IMR-90 (cell line): Measurements from ENCODE around the gene SLC46A2. TPM values are rescaled to one million over a fixed set of nuclear protein-coding genes. Genes with fewer than 3 reads are reported as not detected.

Source experiments
- ATAC-seq: fragments of 200-7000 bp; cut with Tn5 transposase; 2 replicates; pipeline ENCODE4 v1.9.1; 2020; ENCODE audit warnings: low read depth, mild to moderate bottlenecking, moderate library complexity
- BruUV-seq: library from RNA; stranded (reverse); fragments of 400-500 nt; replicated peaks from 2 replicates; lab custom pipeline; 2021; lab: Mats Ljungman, UMichigan
- CTCF ChIA-PET: fragments of 300-600 bp; formaldehyde crosslinking; extraction: SDS; loops from one replicate; lab custom pipeline; 2021; ENCODE audit warnings: antibody characterized with exemption; lab: Yijun Ruan, JAX
- POLR2A ChIA-PET: fragments of 300-600 bp; sonication (Branson Sonifier 250); formaldehyde crosslinking; loops from one replicate; lab custom pipeline; 2022; ENCODE audit warnings: antibody characterized with exemption; ENCODE audit not compliant: unreplicated experiment; lab: Charles Lee
- DNase-seq: peaks from one replicate; pipeline ENCODE4 v3.0.0; 2013
- H2AFZ ChIP-seq: replicated peaks from 2 replicates; pipeline ENCODE3; 2013; ENCODE audit warnings: low read length, mild to moderate bottlenecking; ENCODE audit not compliant: poor library complexity
- H2AK5ac ChIP-seq: 2 replicates; pipeline ENCODE4 v1.6.1; 2013; ENCODE audit warnings: low read depth, low read length, inconsistent platforms
- H2AK9ac ChIP-seq: replicated peaks from 2 replicates; pipeline ENCODE3; 2013; ENCODE audit warnings: mild to moderate bottlenecking, low read depth, low read length, moderate library complexity; ENCODE audit not compliant: poor library complexity
- H2BK120ac ChIP-seq: 2 replicates; pipeline ENCODE4 v1.6.1; 2013; ENCODE audit warnings: low read depth, low read length, inconsistent platforms
- H2BK15ac ChIP-seq: 3 replicates; pipeline ENCODE4 v1.6.1; 2013; ENCODE audit warnings: low read depth, low read length, inconsistent platforms
- H2BK20ac ChIP-seq: 2 replicates; pipeline ENCODE4 v1.6.1; 2013; ENCODE audit warnings: low read depth, mild to moderate bottlenecking, inconsistent platforms, low read length, moderate library complexity
- H2BK5ac ChIP-seq: 2 replicates; pipeline ENCODE4 v1.6.1; 2013; ENCODE audit warnings: mild to moderate bottlenecking, low read depth, low read length, inconsistent platforms; ENCODE audit not compliant: poor library complexity, severe bottlenecking
- H3K14ac ChIP-seq: replicated peaks from 2 replicates; pipeline ENCODE4 v1.6.1; 2013; ENCODE audit warnings: low read depth, low read length, inconsistent platforms
- H3K18ac ChIP-seq: 2 replicates; pipeline ENCODE4 v1.6.1; 2013; ENCODE audit warnings: low read depth, low read length, control low read depth
- H3K23ac ChIP-seq: 2 replicates; pipeline ENCODE4 v1.6.1; 2013; ENCODE audit warnings: low read depth, low read length, inconsistent platforms
- H3K27ac ChIP-seq: 2 replicates; pipeline ENCODE4 v1.5.1; 2013; ENCODE audit warnings: mild to moderate bottlenecking, control low read depth, low read length; ENCODE audit not compliant: insufficient read depth
- H3K27me3 ChIP-seq: 2 replicates; pipeline ENCODE4 v1.6.1; 2013; ENCODE audit warnings: low read length; ENCODE audit not compliant: control insufficient read depth, insufficient read depth
- H3K36me3 ChIP-seq: 2 replicates; pipeline ENCODE4 v1.6.1; 2013; ENCODE audit warnings: low read length, mixed read lengths; ENCODE audit not compliant: control insufficient read depth, insufficient read depth
- H3K4ac ChIP-seq: 2 replicates; pipeline ENCODE4 v1.6.1; 2013; ENCODE audit warnings: low read depth, low read length, inconsistent platforms
- H3K4me1 ChIP-seq: 2 replicates; pipeline ENCODE4 v1.6.1; 2013; ENCODE audit warnings: low read length, mixed read lengths; ENCODE audit not compliant: control insufficient read depth, insufficient read depth
- H3K4me2 ChIP-seq: 2 replicates; pipeline ENCODE4 v1.6.1; 2013; ENCODE audit warnings: low read depth, mild to moderate bottlenecking, control low read depth, low read length, moderate library complexity
- H3K4me3 ChIP-seq: 2 replicates; pipeline ENCODE4 v1.5.1; 2013; ENCODE audit warnings: low read depth, mild to moderate bottlenecking, control low read depth, low read length, moderate library complexity; ENCODE audit not compliant: insufficient read depth
- H3K56ac ChIP-seq: 2 replicates; pipeline ENCODE4 v1.6.1; 2013; ENCODE audit warnings: low read length, inconsistent platforms; ENCODE audit not compliant: insufficient read depth; ENCODE audit errors: extremely low read depth
- H3K79me1 ChIP-seq, 2 experiments: 2 replicates each; pipeline ENCODE4 v1.6.1; 2013; ENCODE audit warnings: low read length in 2 of 2, inconsistent platforms in 1 of 2, low read depth in 1 of 2
- H3K9ac ChIP-seq: 2 replicates; pipeline ENCODE4 v1.6.1; 2013; ENCODE audit warnings: low read depth, low read length, control low read depth
- H3K9me1 ChIP-seq: 2 replicates; pipeline ENCODE4 v1.6.1; 2013; ENCODE audit warnings: low read length, inconsistent platforms; ENCODE audit not compliant: insufficient read depth
- H3K9me3 ChIP-seq: 2 replicates; pipeline ENCODE4 v1.6.1; 2013; ENCODE audit warnings: low read length; ENCODE audit not compliant: control insufficient read depth, insufficient read depth
- H4K20me1 ChIP-seq: 2 replicates; pipeline ENCODE4 v1.6.1; 2013; ENCODE audit warnings: low read length, inconsistent platforms; ENCODE audit not compliant: insufficient read depth
- H4K5ac ChIP-seq: 2 replicates; pipeline ENCODE4 v1.6.1; 2013; ENCODE audit warnings: mild to moderate bottlenecking, low read depth, low read length, control low read depth
- H4K8ac ChIP-seq, 2 experiments: 2 replicates each; pipeline ENCODE4 v1.6.1; 2013; ENCODE audit warnings: low read depth in 2 of 2, low read length in 2 of 2, control low read depth in 1 of 2, inconsistent platforms in 1 of 2
- H4K91ac ChIP-seq: 2 replicates; pipeline ENCODE4 v1.6.1; 2013; ENCODE audit warnings: low read depth, low read length, inconsistent platforms; ENCODE audit not compliant: insufficient read depth
- BHLHE40 ChIP-seq: fragments of 150-350 bp; IDR thresholded peaks from 2 replicates; pipeline ENCODE4 v1.6.1; 2016; ENCODE audit warnings: mild to moderate bottlenecking, low read depth, low read length
- CTCF ChIP-seq: conservative IDR thresholded peaks from 2 replicates; pipeline ENCODE4 v1.5.1; 2012; ENCODE audit warnings: mild to moderate bottlenecking, low read depth, low read length, improper control_type of control experiment
- ELK1 ChIP-seq: fragments of 150-350 bp; IDR thresholded peaks from 2 replicates; pipeline ENCODE4 v1.6.1; 2016; ENCODE audit warnings: low read depth, mild to moderate bottlenecking, low read length, moderate library complexity, borderline replicate concordance
- FOS ChIP-seq: fragments of 150-350 bp; IDR thresholded peaks from 2 replicates; pipeline ENCODE4 v1.6.1; 2016; ENCODE audit warnings: low read depth, low read length
- MAFK ChIP-seq: IDR thresholded peaks from 2 replicates; pipeline ENCODE4 v1.6.1; 2012; ENCODE audit warnings: low read depth, low read length, improper control_type of control experiment
- MAZ ChIP-seq: IDR thresholded peaks from 2 replicates; pipeline ENCODE4 v1.6.1; 2012; ENCODE audit warnings: low read depth, mild to moderate bottlenecking, low read length, improper control_type of control experiment, moderate library complexity, borderline replicate concordance
- MXI1 ChIP-seq: IDR thresholded peaks from 2 replicates; pipeline ENCODE4 v1.6.1; 2012; ENCODE audit warnings: low read depth, mild to moderate bottlenecking, low read length, moderate library complexity, borderline replicate concordance
- NFE2L2 ChIP-seq: fragments of 150-350 bp; IDR thresholded peaks from 2 replicates; pipeline ENCODE4 v1.6.1; 2016; ENCODE audit warnings: low read depth, mild to moderate bottlenecking, low read length
- POLR2A ChIP-seq: IDR thresholded peaks from 2 replicates; pipeline ENCODE4 v1.6.1; 2012; ENCODE audit warnings: mild to moderate bottlenecking, low read depth, low read length
- SMC3 ChIP-seq: fragments of 150-350 bp; IDR thresholded peaks from 2 replicates; pipeline ENCODE4 v1.6.1; 2016; ENCODE audit warnings: low read depth, mild to moderate bottlenecking, antibody characterized with exemption, low read length, moderate library complexity
- WGBS, 2 experiments: methylation state at CpG; one replicate each; pipeline versions ENCODE4 v1.1.5 to v1.1.7; 2013; ENCODE audit warnings: missing lambda C conversion rate in 2 of 2; ENCODE audit not compliant: insufficient read length in 1 of 2; ENCODE audit errors: extremely low coverage in 2 of 2; 5-methylcytosine and 5-hydroxymethylcytosine counted together
- dilution Hi-C: fragments of 300-500 bp; cut with HindIII; formaldehyde crosslinking; loops from one replicate; pipeline ENCODE4 v1.14.3; 2018; ENCODE audit warnings: low sequenced_read_pairs; ENCODE audit not compliant: unreplicated experiment
- in situ Hi-C: fragments of 300-500 bp; cut with MboI; formaldehyde crosslinking; loops from 3 replicates; pipeline ENCODE4 v1.14.3; 2019; ENCODE audit warnings: low sequenced_read_pairs, inconsistent platforms, mixed read lengths
- intact Hi-C: fragments of 100-400 bp; cut with micrococcal nuclease; formaldehyde crosslinking; loops from 2 replicates; pipeline ENCODE4 v1.10.0; 2022
- polyA plus RNA-seq, 3 experiments: library from polyadenylated mRNA; depleted of rRNA; stranded (reverse); fragments of >200 nt; gene quantifications; 2 replicates each; pipeline ENCODE4 v1.2.3, GENCODE V29; 2012; ENCODE audit warnings: low replicate concordance in 1 of 3
- total RNA-seq: library from RNA; depleted of rRNA; stranded (reverse); fragments of >200 nt; gene quantifications from 2 replicates; pipeline ENCODE4 v1.2.3, GENCODE V29; 2012

SLC46A2 gene
- total and polyA plus RNA-seq, 2 of the 4 experiments (the other 2 are of a cell fraction), result not detected

GRCh38 chr9:112892981-112893380, 2.3 kb upstream of the SLC46A2 start:
- peaks cover 40% of the 10 kb centered on the region for H3K27me3 ChIP-seq
- ChIA-PET CTCF (interaction anchor here (1.8 kb wide), 1 partner anchor 10 kb away, joined by 8 read pairs; no protein-coding TSS in a partner anchor), POLR2A (no interaction called here)
- DNase-seq (no peak), ATAC-seq (no peak)
- H4K20me1 ChIP-seq, result no peaks in the 10 kb centered on the region
- dilution Hi-C loops, result no loop called here
- H3K23ac ChIP-seq, result no peak overlapping the region
- no peak for TF ChIP-seq BHLHE40
- no peak for TF ChIP-seq SMC3
- no peak for TF ChIP-seq CTCF
- TF ChIP-seq MAFK, result no peak
- no peak for TF ChIP-seq POLR2A
- TF ChIP-seq NFE2L2, result no peak
- no peak for TF ChIP-seq MAZ
- TF ChIP-seq ELK1, result no peak
- TF ChIP-seq MXI1, result no peak
- TF ChIP-seq FOS, result no peak
- no TSS peak for BruUV-seq
- no peaks in the 10 kb centered on the region for H3K36me3 ChIP-seq
- H2BK5ac ChIP-seq, result no peak overlapping the region
- no peak overlapping the region for H3K14ac ChIP-seq
- no peak overlapping the region for H2BK120ac ChIP-seq
- no peak overlapping the region for H3K4ac ChIP-seq
- in situ Hi-C loops, result no loop called here
- no peak overlapping the region for H4K91ac ChIP-seq
- H3K9ac ChIP-seq, result no peak overlapping the region
- no peak overlapping the region for H3K18ac ChIP-seq
- H3K9me3 ChIP-seq, result no peaks in the 10 kb centered on the region
- H3K4me3 ChIP-seq, result no peak overlapping the region
- H2BK15ac ChIP-seq, result no peak overlapping the region
- WGBS, 2 experiments, result no CpG with 5 or more reads among the region's 2 CpGs
- no peak overlapping the region for H3K27ac ChIP-seq
- no peak overlapping the region for H4K5ac ChIP-seq
- no peak overlapping the region for H2BK20ac ChIP-seq
- H3K9me1 ChIP-seq, result no peaks in the 10 kb centered on the region
- H3K79me1 ChIP-seq, result no peaks in the 10 kb centered on the region
- H2AK9ac ChIP-seq, result no peak overlapping the region
- H2AK5ac ChIP-seq, result no peak overlapping the region
- no peak overlapping the region for H2AFZ ChIP-seq
- no peak overlapping the region for H4K8ac ChIP-seq
- intact Hi-C loops, result no loop called here
- no peak overlapping the region for H3K4me2 ChIP-seq
- no peaks in the 10 kb centered on the region for H3K4me1 ChIP-seq
- no peak overlapping the region for H3K56ac ChIP-seq
